NCI-H187 treated with DMSO at 0.1 percent for 48 hours (cell line): Measurements from ENCODE around the gene GULP1.

Source experiments
- DNase-seq: peaks from one replicate; lab custom pipeline; 2025; lab: John Stamatoyannopoulos, UW

GULP1 gene

GRCh38 chr2:188322569-188323551 is 31.2 kb downstream of the GULP1 start:
- DNase-seq = no peak

- DNase-seq = no peak
These were observed 32.4 kb downstream of the GULP1 start for GRCh38 chr2:188324067-188324466.

GRCh38 chr2:188326290-188326668 is 34.6 kb downstream of the GULP1 start:
- DNase-seq = no peak

GRCh38 chr2:188326669-188327301 is 35.1 kb downstream of the GULP1 start:
- no peak for DNase-seq

GRCh38 chr2:188327518-188328213 is 36.0 kb downstream of the GULP1 start:
- DNase-seq = no peak

- DNase-seq = no peak
These were observed 36.7 kb downstream of the GULP1 start for GRCh38 chr2:188328419-188328818.

GRCh38 chr2:188330316-188331053 is 38.8 kb downstream of the GULP1 start:
- DNase-seq = no peak

GRCh38 chr2:188332619-188333018 is 40.9 kb downstream of the GULP1 start:
- DNase-seq = no peak

GRCh38 chr2:188333751-188334524 is 42.3 kb downstream of the GULP1 start:
- no peak for DNase-seq

GRCh38 chr2:188338463-188338862 is 46.8 kb downstream of the GULP1 start:
- DNase-seq = no peak

- no peak for DNase-seq
These were observed 48.6 kb downstream of the GULP1 start for GRCh38 chr2:188340257-188340656.

GRCh38 chr2:188345020-188345419 is 53.3 kb downstream of the GULP1 start:
- no peak for DNase-seq

- DNase-seq = no peak
These were observed 53.8 kb downstream of the GULP1 start for GRCh38 chr2:188345426-188345825.

GRCh38 chr2:188345831-188346458 is 54.3 kb downstream of the GULP1 start:
- no peak for DNase-seq

GRCh38 chr2:188349019-188349418 is 57.3 kb downstream of the GULP1 start:
- no peak for DNase-seq

- DNase-seq = no peak
These were observed 61.6 kb downstream of the GULP1 start for GRCh38 chr2:188353282-188353681.

- DNase-seq = no peak
These were observed 69.0 kb downstream of the GULP1 start for GRCh38 chr2:188360485-188361263.

GRCh38 chr2:188364033-188364630 is 72.5 kb downstream of the GULP1 start:
- no peak for DNase-seq

GRCh38 chr2:188365058-188365641 is 73.5 kb downstream of the GULP1 start:
- DNase-seq = no peak
